Activated CD4-positive, CD25-positive, alpha-beta regulatory T cell treated with anti-CD3 and anti-CD28 coated beads, Interleukin-2, amount 50 U/mL, for 24 hours (primary cell): ENCODE data around the gene IL4I1.

Experiments used
- ATAC-seq, 2 donors: fragments of 150-1000 bp; cut with Tn5 transposase; one replicate each; pipeline ENCODE4 v1.10.0; 2021; ENCODE audit warnings: mild to moderate bottlenecking in 1 of 2, moderate library complexity in 1 of 2

IL4I1 gene

GRCh38 chr19:49849433-49850220 is 47.1 kb downstream of the IL4I1 start:
- no peak for ATAC-seq

GRCh38 chr19:49848938-49849337 is 47.7 kb downstream of the IL4I1 start:
- ATAC-seq: no peak

GRCh38 chr19:49847731-49848696 is 48.7 kb downstream of the IL4I1 start:
- ATAC-seq: no peak

GRCh38 chr19:49846408-49846807 is 50.3 kb downstream of the IL4I1 start:
- no peak for ATAC-seq

GRCh38 chr19:49845414-49845813 is 51.3 kb downstream of the IL4I1 start:
- no peak for ATAC-seq

- ATAC-seq: no peak
These were observed 52.3 kb downstream of the IL4I1 start for GRCh38 chr19:49844138-49845095.

GRCh38 chr19:49843265-49843664 is 53.4 kb downstream of the IL4I1 start:
- ATAC-seq: no peak

- ATAC-seq: no peak
These were observed 55.9 kb downstream of the IL4I1 start for GRCh38 chr19:49840736-49841249.

- ATAC-seq: no peak
These were observed 56.4 kb downstream of the IL4I1 start for GRCh38 chr19:49840321-49840720.

- ATAC-seq: no peak
These were observed 57.0 kb downstream of the IL4I1 start for GRCh38 chr19:49839713-49840112.
